ENCODE measurements around the gene ACSL5. TPM values are rescaled to one million over a fixed set of nuclear protein-coding genes. Genes with fewer than 3 reads are reported as not detected.

The ACSL5 gene
- total RNA-seq, 2 experiments from 2014 or later = 55.8 to 59.5 TPM

DNA sequence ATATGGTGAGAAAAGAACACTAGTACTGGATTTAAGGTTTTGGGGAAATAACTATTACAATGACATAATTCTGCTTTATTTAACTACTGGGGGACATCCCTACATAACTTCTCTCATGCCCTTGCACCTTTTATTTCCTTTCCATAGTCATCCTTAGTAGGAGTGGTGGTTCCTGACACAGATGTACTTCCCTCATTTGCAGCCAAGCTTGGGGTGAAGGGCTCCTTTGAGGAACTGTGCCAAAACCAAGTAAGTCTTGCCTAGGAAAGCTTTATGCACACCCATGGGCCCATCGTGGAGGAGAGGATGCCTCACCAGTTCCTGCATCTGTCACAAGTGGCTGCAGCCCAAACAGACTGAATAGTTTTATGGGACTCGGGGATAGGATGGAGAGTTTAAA lies 52.2 kb downstream of the ACSL5 start:
- DNase-seq (no peak), ATAC-seq (ENCODE audit: low read depth) (no peak)
- no peaks in the 10 kb centered on the region for H3K27me3 Mint-ChIP-seq
- no peak overlapping the region for H3K4me3 Mint-ChIP-seq
- no peaks in the 10 kb centered on the region for H3K4me1 Mint-ChIP-seq
- peaks cover 19% of the 10 kb centered on the region for H3K36me3 Mint-ChIP-seq
- no peaks in the 10 kb centered on the region for H3K9me3 Mint-ChIP-seq
- POLR2A ChIA-PET = interaction anchor here (0.9 kb wide), 1 partner anchor 21 kb away, joined by 3 read pairs; the partner anchor contains the start of genes VTI1A and ZDHHC6
- H3K27ac Mint-ChIP-seq = no peak overlapping the region

GRCh38 chr10:112429147-112429546 lies 55.2 kb downstream of the ACSL5 start:
- Mint-ChIP-seq H3K36me3 (peaks cover 11% of the 10 kb centered on the region), H3K27ac (peak overlapping the region; percentile 57)

DNA sequence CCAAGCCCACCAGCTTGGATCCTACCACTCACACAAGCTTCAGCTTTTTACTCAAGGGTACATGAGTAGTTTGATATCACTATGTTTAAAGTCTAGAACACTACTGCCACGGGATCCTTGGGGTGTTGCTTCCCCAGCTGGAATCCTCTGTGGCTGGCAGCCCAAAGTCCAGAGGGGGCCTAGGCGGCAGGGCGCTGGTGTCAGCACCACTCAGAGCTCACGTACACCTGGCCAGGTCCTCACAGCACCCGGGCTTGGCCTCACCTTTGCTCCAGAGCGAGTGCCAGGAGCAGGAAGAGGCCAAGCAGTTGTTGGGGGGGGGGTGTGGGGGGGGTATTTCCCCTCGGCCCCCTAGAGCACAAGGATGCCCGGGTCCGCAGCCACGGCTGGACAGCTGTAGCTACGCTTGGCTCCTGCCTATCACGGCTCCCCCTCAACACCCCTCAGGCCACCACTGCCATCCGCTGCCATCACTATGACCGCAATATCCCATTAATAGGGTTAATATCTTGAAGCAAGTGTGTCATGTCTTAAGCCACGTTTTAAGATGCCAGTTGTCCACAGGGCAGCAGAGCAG lies 55.8 kb downstream of the ACSL5 start:
- Mint-ChIP-seq H3K9me3 (no peaks in the 10 kb centered on the region), H3K36me3 (peaks cover 12% of the 10 kb centered on the region), H3K27me3 (no peaks in the 10 kb centered on the region), H3K27ac (no peak overlapping the region), H3K4me3 (no peak overlapping the region), H3K4me1 (no peaks in the 10 kb centered on the region)
- DNase-seq = no peak
- POLR2A ChIA-PET = interaction anchor here (0.5 kb wide), 1 partner anchor 44 kb away, joined by 3 read pairs; no protein-coding TSS in a partner anchor
- ATAC-seq (ENCODE audit: low read depth) = no peak

More at GRCh38 chr10:112429147-112429546, 55.2 kb downstream of the ACSL5 start:
- H3K9me3 Mint-ChIP-seq = no peaks in the 10 kb centered on the region
- H3K27me3 Mint-ChIP-seq = no peaks in the 10 kb centered on the region
- ATAC-seq (ENCODE audit: low read depth) (no peak), DNase-seq (no peak)
- no peak overlapping the region for H3K4me3 Mint-ChIP-seq
- POLR2A ChIA-PET = interaction anchor here (0.5 kb wide), 1 partner anchor 43 kb away, joined by 3 read pairs; no protein-coding TSS in a partner anchor
- H3K4me1 Mint-ChIP-seq = no peaks in the 10 kb centered on the region

GRCh38 chr10:112433136-112433535 lies 59.2 kb downstream of the ACSL5 start:
- ATAC-seq (ENCODE audit: low read depth) (no peak), DNase-seq (no peak)
- Mint-ChIP-seq H3K4me1 (peaks cover 3% of the 10 kb centered on the region), H3K9me3 (no peaks in the 10 kb centered on the region), H3K27ac (no peak overlapping the region), H3K4me3 (no peak overlapping the region), H3K27me3 (no peaks in the 10 kb centered on the region), H3K36me3 (peaks cover 13% of the 10 kb centered on the region)
- POLR2A ChIA-PET = no interaction called here

DNA sequence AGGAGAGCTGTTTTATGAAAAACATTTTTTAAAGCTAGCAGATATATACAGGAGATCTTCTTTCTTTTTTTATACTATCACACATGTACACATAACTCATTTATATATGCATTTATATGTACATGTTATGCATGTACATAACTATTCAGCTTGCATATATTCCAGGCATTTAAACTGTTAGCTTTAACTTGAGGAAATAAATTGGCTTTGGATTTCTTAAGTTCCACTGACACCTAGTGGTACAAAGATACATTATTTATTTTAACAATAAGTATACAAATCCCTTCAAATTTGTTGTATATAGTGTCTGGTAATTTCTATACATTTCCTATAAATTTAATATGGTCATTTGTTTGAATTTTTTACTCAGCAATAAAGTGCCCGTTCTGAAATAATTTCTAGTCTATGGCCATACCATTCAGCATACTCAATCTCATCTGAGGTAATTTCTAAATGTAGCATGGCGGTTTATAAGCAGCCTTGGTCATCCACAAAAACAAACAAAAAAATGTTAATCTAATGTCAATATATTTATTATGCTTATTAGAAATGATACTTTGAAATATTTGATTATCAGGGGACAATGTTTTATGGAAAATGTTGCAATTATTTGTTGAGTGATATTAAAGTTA lies 61.2 kb downstream of the ACSL5 start:
- no peaks in the 10 kb centered on the region for H3K27me3 Mint-ChIP-seq
- ATAC-seq (ENCODE audit: low read depth) = no peak
- no peak overlapping the region for H3K4me3 Mint-ChIP-seq
- DNase-seq = no peak
- no peak overlapping the region for H3K27ac Mint-ChIP-seq
- peaks cover 5% of the 10 kb centered on the region for H3K4me1 Mint-ChIP-seq
- no peaks in the 10 kb centered on the region for H3K9me3 Mint-ChIP-seq
- POLR2A ChIA-PET = interaction anchor here (2.0 kb wide), 1 partner anchor 12 kb away, joined by 5 read pairs; the partner anchor contains the start of genes VTI1A and ZDHHC6
- H3K36me3 Mint-ChIP-seq = peaks cover 11% of the 10 kb centered on the region

DNA sequence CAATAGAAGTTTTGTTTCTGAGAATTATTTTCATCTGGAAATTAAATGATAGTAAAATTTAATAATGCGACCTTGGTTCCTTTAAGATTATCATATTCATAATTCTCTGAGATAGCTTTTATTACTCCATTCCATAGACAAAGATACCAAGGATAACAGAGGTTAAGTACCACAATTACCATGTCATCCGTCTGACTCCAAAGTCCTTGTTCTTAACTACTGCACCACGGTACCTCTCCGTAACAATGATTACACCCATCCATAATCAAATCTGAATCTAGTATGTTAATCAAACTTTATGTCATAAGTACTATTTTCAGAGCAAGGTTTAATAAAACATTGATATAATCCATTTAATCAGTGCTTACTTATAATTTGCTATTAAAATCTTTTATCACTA lies 64.4 kb downstream of the ACSL5 start:
- Mint-ChIP-seq H3K9me3 (no peaks in the 10 kb centered on the region), H3K36me3 (peaks cover 14% of the 10 kb centered on the region), H3K27me3 (no peaks in the 10 kb centered on the region), H3K4me3 (no peak overlapping the region), H3K27ac (no peak overlapping the region), H3K4me1 (peaks cover 18% of the 10 kb centered on the region)
- DNase-seq (no peak), ATAC-seq (ENCODE audit: low read depth) (no peak)
- POLR2A ChIA-PET = no interaction called here

- H3K9me3 Mint-ChIP-seq = no peaks in the 10 kb centered on the region
- ATAC-seq (ENCODE audit: low read depth) (no peak), DNase-seq (no peak)
- no peaks in the 10 kb centered on the region for H3K27me3 Mint-ChIP-seq
- H3K4me1 Mint-ChIP-seq = peaks cover 34% of the 10 kb centered on the region
- H3K27ac Mint-ChIP-seq = peak overlapping the region; percentile 21
- no peak overlapping the region for H3K4me3 Mint-ChIP-seq
- POLR2A ChIA-PET = no interaction called here
- H3K36me3 Mint-ChIP-seq = peaks cover 20% of the 10 kb centered on the region
Observed at GRCh38 chr10:112441520-112441919, 67.6 kb downstream of the ACSL5 start.

GRCh38 chr10:112442063-112442462 lies 68.1 kb downstream of the ACSL5 start:
- H3K36me3 Mint-ChIP-seq = peaks cover 20% of the 10 kb centered on the region
- no peaks in the 10 kb centered on the region for H3K9me3 Mint-ChIP-seq
- POLR2A ChIA-PET = no interaction called here
- H3K27me3 Mint-ChIP-seq = no peaks in the 10 kb centered on the region
- DNase-seq = no peak
- peaks cover 34% of the 10 kb centered on the region for H3K4me1 Mint-ChIP-seq
- no peak overlapping the region for H3K4me3 Mint-ChIP-seq
- no peak for ATAC-seq (ENCODE audit: low read depth)
- peak overlapping the region; percentile 37 for H3K27ac Mint-ChIP-seq

DNA sequence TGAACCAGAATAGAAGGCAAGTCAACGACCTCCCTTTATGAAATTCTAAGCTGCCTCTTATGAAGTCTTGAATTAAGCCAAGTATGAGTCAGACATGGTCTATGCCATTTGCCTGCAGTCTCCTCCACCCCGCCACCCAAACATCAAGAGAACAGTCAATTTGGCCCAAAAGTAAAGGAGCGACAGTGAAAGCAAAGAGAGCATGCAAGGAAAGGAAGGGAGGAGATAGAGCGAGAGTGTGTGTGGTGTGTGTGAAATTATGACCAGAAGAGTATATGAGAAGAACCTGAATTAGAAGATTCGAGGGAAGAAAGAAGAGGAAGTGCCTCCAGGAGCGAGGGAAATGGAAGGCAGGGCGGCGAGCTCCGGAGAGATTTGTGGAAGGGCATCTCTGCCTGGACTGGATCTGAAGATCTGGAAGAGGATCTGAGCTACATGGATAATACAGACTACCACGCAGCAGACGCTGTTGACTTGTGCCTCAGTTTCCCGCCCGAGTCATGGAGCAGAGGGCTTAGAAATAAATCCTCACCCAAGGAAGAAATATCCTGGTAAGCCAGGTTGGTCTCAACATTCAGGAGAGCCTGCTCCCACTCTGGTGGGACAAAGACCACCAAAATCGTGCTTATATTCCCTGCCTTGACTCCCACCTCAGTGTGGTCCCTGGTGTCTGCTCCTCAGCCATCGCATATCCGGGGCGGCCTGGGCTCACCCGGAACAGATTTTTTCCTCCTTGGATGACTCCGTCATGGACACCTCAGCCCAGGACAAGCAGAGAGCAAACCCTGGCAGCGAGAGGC lies 72.3 kb downstream of the ACSL5 start:
- Mint-ChIP-seq H3K9me3 (no peaks in the 10 kb centered on the region), H3K4me3 (peak overlapping the region; percentile 100), H3K36me3 (peaks cover 18% of the 10 kb centered on the region), H3K27me3 (no peaks in the 10 kb centered on the region), H3K4me1 (peaks cover 39% of the 10 kb centered on the region), H3K27ac (peak overlapping the region; percentile 99)
- no peak for DNase-seq
- POLR2A ChIA-PET = interaction anchor here (0.6 to 1.8 kb wide), 3 partner anchors 15 to 71 kb away, joined by 3 to 21 read pairs (median 5); partner anchors contain the start of gene ACSL5
- ATAC-seq (ENCODE audit: low read depth) = no peak

- Mint-ChIP-seq H3K27me3 (no peaks in the 10 kb centered on the region), H3K4me3 (peak within 1 kb of the TSS; percentile 100), H3K4me1 (peaks cover 37% of the 10 kb centered on the region), H3K27ac (peak within 1 kb of the TSS; percentile 99), H3K36me3 (peaks cover 14% of the 10 kb centered on the region), H3K9me3 (no peaks in the 10 kb centered on the region)
- POLR2A ChIA-PET = interaction anchor here (0.8 to 1.8 kb wide), 7 partner anchors 9 to 83 kb away, joined by 3 to 21 read pairs (median 3); partner anchors contain the start of gene ACSL5
- peak; percentile 92 for ATAC-seq (ENCODE audit: low read depth)
- peak; percentile 86 for DNase-seq
Observed at GRCh38 chr10:112446855-112447619, 73.1 kb downstream of the ACSL5 start, which contains the start of the genes VTI1A and ZDHHC6. Gene VTI1A (plus strand): TSS chr10:112447215. CDS start chr10:112447374, 159 bp downstream. Gene ZDHHC6 (minus strand): TSS chr10:112446914. CDS start chr10:112445436, 1,478 bp downstream.

GRCh38 chr10:112447620-112447928 lies 73.7 kb downstream of the ACSL5 start:
- Mint-ChIP-seq H3K36me3 (peaks cover 14% of the 10 kb centered on the region), H3K27ac (peak overlapping the region; percentile 99), H3K27me3 (no peaks in the 10 kb centered on the region), H3K4me1 (peaks cover 33% of the 10 kb centered on the region), H3K4me3 (peak overlapping the region; percentile 100), H3K9me3 (no peaks in the 10 kb centered on the region)
- POLR2A ChIA-PET = interaction anchor here (0.8 to 1.8 kb wide), 6 partner anchors 9 to 83 kb away, joined by 3 to 21 read pairs (median 4); partner anchors contain the start of gene ACSL5
- no peak for ATAC-seq (ENCODE audit: low read depth)
- DNase-seq = no peak

- DNase-seq (no peak), ATAC-seq (ENCODE audit: low read depth) (no peak)
- no peak overlapping the region for H3K27ac Mint-ChIP-seq
- POLR2A ChIA-PET = no interaction called here
- no peaks in the 10 kb centered on the region for H3K27me3 Mint-ChIP-seq
- peak overlapping the region; percentile 47 for H3K4me3 Mint-ChIP-seq
- H3K36me3 Mint-ChIP-seq = peaks cover 15% of the 10 kb centered on the region
- H3K4me1 Mint-ChIP-seq = peaks cover 30% of the 10 kb centered on the region
- H3K9me3 Mint-ChIP-seq = no peaks in the 10 kb centered on the region
Observed at GRCh38 chr10:112448888-112449287, 75.0 kb downstream of the ACSL5 start.

Data from activated naive CD8-positive, alpha-beta T cell treated with anti-CD3 and anti-CD28 coated beads, Interleukin-2, amount 10 ng/mL, durations not matched to agents 7 days and 5 days (primary cell).